HG03139 (cell line): Measurements from ENCODE around the gene SRGAP1.
"Not testable (repeated sequence)": the region's sequence is repeated elsewhere in the genome, so short reads cannot be mapped to it uniquely, and the experiment has no call there.

Experiments used
- ATAC-seq: cut with Tn5 transposase; IDR thresholded peaks from one replicate; pipeline ENCODE4 v1.9.1; 2021; ENCODE audit not compliant: unreplicated experiment

The SRGAP1 gene

GRCh38 chr12:64039281-64039871 lies 194.9 kb downstream of the SRGAP1 start:
- ATAC-seq: no peak

GRCh38 chr12:64042911-64043310 lies 198.4 kb downstream of the SRGAP1 start:
- no peak for ATAC-seq

GRCh38 chr12:64044191-64044590 lies 199.7 kb downstream of the SRGAP1 start:
- no peak for ATAC-seq

DNA sequence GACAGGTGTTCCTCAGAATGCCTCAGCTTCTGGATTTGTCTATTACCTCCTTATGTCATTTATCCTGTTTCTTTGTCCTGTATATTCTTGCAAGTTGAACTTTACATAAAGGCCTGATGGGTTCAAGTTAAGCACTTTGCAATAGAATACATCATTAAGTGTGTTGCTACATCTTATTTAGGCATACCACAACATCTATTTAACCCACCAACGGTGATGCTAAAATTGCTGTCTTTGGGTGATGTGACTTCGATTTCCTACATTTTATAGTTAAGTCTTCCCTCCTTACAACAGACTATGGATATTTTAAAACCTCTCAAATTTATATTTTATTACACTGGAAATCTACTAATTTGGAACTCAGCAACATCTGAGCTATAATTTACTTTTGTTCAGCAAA lies 206.6 kb downstream of the SRGAP1 start:
- no peak for ATAC-seq

DNA sequence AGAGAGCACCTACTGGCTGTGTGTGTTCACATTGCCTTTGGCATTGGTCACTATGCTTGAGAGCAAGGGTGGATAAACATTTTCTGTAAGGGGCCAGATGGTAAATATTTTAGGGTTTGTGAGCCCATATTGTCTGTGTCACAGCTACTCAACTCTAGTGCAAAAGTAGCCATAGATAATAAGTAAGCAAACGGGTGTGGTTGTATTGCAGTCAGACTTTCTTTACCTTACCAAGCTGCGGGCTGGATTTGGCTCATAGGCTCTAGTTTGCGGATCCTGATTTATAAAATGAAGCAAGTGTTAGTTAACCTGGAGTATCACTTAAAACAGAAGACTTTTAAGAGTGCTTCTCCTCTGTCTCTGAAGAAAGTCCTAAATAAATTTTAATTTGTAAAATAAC lies 208.6 kb downstream of the SRGAP1 start:
- ATAC-seq: no peak

DNA sequence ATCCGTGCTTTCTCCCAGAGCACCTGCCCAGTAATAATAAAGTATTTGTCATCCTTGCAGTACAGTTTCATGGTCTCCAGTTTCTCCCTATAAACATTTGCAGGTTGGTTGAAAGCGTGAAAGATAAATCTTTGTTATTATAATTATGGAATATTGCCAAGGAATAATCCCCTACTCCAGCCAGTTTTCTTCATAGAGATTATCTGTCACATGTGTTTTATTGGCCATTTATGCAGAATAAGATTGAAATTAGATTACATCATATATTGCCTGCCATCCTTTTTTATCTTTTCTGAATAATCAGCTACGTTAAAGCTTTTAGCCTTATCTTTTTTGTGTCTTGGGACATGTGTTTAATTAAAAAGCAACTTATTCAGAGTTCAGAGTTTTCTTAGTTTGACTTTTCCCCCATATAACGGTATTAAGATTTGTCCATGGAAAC lies 209.6 kb downstream of the SRGAP1 start:
- no peak for ATAC-seq

DNA sequence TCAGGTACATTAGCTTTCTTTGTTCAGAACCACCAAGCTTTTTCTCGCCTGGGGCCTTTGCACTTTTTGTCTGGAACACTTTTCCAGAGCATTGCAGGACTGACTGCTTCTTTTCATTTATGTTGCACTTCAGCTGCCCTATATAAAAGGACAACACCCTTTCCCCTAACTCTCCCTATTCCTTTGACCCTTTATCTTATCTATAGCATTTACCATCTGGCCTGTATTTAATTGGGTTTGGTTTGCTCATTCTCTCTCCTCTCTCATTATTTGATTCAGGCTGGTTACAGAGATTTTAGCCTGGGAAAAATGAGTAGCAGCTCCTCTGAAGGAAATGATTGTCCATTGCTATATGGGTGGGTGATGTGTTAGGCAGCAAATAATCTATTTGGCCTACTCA lies 212.2 kb downstream of the SRGAP1 start:
- no peak for ATAC-seq

DNA sequence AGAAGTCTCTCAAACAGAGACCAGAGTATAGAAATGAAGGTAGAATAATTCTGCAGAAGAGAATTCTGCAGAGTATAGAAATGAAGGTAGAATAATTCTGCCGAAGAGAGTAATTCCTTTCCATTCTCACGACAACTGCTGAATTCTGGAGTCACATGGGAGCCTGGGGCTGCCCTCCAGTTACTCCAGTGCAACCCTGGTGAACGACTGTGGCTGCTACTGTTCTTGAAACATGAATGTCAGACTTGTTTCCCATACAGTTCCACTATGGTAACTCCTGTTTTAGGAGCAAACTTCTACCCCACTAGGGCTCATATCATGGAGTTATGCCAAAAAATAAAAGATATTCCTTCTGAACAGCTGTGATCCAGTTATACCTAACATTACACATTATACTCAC lies 213.2 kb downstream of the SRGAP1 start:
- ATAC-seq: no peak

DNA sequence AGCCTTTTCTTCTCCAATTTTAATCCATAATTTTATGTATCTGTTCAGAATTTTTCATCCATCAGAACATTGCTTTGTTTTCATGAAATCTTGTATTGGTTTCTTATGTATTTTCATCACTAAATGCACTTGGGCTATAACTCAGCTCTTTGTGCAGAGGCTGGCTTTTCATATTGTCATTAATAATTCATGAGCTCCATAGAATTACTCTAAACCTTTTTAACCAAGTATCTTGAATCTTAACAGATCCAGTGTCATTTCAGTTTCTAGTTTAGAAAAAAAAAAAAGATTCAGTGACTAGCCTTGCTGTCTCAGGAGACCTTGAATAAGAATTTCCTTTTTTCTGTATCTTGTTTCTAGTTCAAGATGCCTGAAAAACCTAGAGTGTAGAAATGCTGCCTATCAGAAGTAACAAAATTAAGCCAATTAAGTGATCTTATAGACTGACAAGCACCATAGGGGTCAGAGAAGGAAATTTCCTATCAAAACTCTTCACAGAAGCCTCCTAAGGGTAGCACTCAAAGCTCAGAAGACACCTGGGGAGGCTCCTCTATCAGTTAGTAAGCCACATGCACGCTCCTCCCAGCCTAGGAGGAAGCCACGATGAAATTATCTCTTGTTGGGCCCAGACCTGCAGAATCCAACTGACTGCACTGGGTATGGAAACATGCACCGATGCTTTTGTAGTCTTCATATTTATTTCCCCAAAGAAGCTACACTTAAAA lies 214.2 kb downstream of the SRGAP1 start:
- no peak for ATAC-seq

GRCh38 chr12:64059685-64060084 lies 215.2 kb downstream of the SRGAP1 start:
- ATAC-seq: no peak

DNA sequence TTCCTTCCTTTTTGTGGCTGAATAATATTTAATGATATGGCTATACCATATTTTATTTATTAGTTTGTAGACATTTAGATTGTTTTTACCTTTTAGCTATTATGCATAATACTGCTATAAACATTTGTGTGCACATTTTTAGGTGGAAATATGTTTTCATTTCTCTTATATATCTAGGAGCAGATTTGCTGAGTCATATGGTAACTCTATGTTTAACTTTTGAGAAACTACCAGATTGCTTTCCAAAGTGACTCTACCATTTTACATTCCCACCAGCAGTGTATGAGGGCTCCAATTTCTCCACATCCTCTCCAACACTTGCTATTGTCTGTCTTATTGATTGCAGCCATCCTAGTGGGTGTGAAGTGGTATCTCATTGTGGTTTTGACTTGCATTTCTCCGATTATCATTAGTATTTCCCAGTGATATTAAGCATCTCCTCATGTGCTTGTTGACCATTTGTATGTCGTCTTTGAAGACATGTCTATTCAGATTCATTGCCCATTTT lies 217.4 kb downstream of the SRGAP1 start:
- ATAC-seq: no peak

GRCh38 chr12:64063121-64063520 lies 218.6 kb downstream of the SRGAP1 start:
- no peak for ATAC-seq

DNA sequence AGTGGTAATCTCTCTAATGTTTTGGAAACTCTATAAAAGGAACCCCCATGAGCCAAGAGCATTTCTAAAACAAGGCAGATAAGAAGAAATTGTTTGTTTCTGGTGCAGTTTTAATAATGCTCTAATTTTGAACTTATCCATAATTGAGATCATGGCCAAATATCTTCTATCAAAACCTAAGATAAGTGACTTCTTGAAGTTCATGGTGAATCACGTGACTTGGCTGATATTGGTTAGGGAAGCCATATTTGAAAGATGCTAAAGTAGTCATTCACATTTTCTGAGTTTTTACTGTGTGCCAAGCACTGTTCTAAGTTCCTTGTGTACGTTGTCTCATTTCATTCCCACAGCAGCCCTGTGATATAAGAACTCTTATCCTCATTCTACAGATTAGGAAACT lies 219.7 kb downstream of the SRGAP1 start:
- ATAC-seq: no peak

DNA sequence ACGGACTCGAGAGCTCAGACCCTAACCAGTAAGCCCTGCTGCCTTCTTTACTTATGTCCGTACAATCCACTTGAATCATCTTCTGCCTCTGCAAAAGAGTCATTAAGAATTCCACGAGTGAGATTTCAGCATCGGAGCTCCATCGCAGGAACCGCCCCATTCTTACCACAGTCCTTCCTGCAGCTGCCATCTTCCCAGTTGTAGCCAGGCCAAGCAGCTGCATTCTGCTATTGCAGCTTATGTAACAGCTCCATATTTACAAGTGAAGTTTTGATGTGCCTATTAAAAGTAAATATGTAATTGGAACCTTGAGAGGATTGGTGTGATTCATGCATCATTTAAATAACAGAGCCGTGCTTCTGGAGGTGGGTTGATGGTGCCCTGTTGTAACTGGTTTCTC lies 220.2 kb downstream of the SRGAP1 start:
- no peak for ATAC-seq

GRCh38 chr12:64065881-64066451 lies 221.5 kb downstream of the SRGAP1 start:
- no peak for ATAC-seq

- ATAC-seq: no peak
These were observed 222.3 kb downstream of the SRGAP1 start for GRCh38 chr12:64066776-64067175.

- ATAC-seq: no peak
These were observed 226.0 kb downstream of the SRGAP1 start for GRCh38 chr12:64070454-64070853.

GRCh38 chr12:64072916-64073575 lies 228.5 kb downstream of the SRGAP1 start:
- no peak for ATAC-seq

GRCh38 chr12:64076565-64076964 lies 232.1 kb downstream of the SRGAP1 start:
- ATAC-seq: not testable (repeated sequence)

DNA sequence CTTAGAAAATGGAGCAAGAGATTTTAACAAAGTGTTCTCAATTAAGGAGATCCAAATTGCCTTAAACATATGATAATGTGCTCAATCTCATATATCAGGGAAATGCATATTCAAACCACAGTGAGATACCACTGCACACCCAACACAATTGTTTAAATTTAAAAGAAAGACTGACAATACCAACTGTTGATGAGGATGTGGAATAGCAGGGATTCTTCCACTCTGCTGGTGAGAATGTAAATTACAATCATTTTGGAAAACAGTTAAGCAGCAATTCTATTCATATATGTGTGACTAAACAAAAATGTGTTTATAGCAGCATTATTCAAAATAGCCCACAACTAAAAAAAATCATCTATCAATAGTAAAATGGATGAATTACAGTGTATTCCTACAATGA lies 233.4 kb downstream of the SRGAP1 start:
- no peak for ATAC-seq

DNA sequence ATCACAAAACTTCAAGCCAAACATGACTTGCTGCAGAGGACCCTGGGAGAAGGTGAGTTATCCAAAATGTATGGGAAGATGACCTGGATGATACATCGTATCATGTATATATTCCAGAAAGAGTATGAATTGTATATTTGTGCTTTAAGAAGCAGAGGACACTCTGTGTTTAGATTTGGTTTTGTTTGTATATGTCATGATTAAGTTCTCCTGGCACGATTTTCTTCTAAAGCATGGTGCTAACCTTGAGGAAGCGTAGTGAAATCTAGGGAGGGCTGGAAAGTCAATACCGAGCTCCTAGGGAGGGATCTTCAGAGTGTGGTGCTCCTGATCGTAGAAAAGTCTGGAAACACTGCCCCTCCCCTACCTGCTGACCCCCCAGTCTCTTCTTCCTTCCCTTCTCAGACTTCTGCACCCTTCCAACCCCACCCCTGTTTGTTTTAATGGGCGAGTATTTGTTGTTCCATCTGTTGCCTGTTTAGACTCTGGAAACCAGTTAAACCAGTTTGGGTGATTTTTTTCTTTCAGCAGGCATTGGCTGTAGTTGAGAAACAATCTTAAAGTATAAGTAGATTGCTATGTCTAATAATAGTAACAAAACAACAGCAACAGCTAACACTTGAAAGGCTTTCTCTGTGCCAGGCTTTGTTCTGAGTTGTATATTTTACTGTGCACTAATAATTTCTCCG lies 236.0 kb downstream of the SRGAP1 start:
- ATAC-seq: no peak
